ENCODE data around the gene CAP2.

Gene CAP2

GRCh38 chr6:17503051-17503450 lies 109.7 kb downstream of the CAP2 start:
- H3K27me3 ChIP-seq (replicated peaks; ENCODE audit: control insufficient read depth, insufficient read depth, low read length) = no peaks in the 10 kb centered on the region
- no peak for TF ChIP-seq CTCF (IDR thresholded peaks at IDR 0.05; ENCODE audit: insufficient read depth, low read length, poor library complexity, severe bottlenecking)

GRCh38 chr6:17504005-17504404 lies 110.6 kb downstream of the CAP2 start:
- TF ChIP-seq CTCF (IDR thresholded peaks at IDR 0.05; ENCODE audit: insufficient read depth, low read length, poor library complexity, severe bottlenecking) = no peak
- Histone ChIP-seq H3K36me3 (ENCODE audit: control insufficient read depth, insufficient read depth, low read length) (no peaks in the 10 kb centered on the region), H3K27me3 (replicated peaks; ENCODE audit: control insufficient read depth, insufficient read depth, low read length) (no peaks in the 10 kb centered on the region), H3K4me3 (replicated peaks; ENCODE audit: low read depth, low read length) (no peak overlapping the region)
- DNase-seq (ENCODE audit: extremely low read depth, insufficient read length) = no peak

More at GRCh38 chr6:17503051-17503450, 109.7 kb downstream of the CAP2 start:
- Histone ChIP-seq H3K36me3 (ENCODE audit: control insufficient read depth, insufficient read depth, low read length) (no peaks in the 10 kb centered on the region), H3K4me3 (replicated peaks; ENCODE audit: low read depth, low read length) (no peak overlapping the region)
- no peak for DNase-seq (ENCODE audit: extremely low read depth, insufficient read length)

- H3K36me3 ChIP-seq (ENCODE audit: control insufficient read depth, insufficient read depth, low read length) = no peaks in the 10 kb centered on the region
- TF ChIP-seq CTCF (IDR thresholded peaks at IDR 0.05; ENCODE audit: insufficient read depth, low read length, poor library complexity, severe bottlenecking) = peak; percentile 29
- H3K27me3 ChIP-seq (replicated peaks; ENCODE audit: control insufficient read depth, insufficient read depth, low read length) = no peaks in the 10 kb centered on the region
- no peak for DNase-seq (ENCODE audit: extremely low read depth, insufficient read length)
- no peak overlapping the region for H3K4me3 ChIP-seq (replicated peaks; ENCODE audit: low read depth, low read length)
These were observed 111.7 kb downstream of the CAP2 start for GRCh38 chr6:17505062-17505476.

- Histone ChIP-seq H3K36me3 (ENCODE audit: control insufficient read depth, insufficient read depth, low read length) (no peaks in the 10 kb centered on the region), H3K4me3 (replicated peaks; ENCODE audit: low read depth, low read length) (no peak overlapping the region), H3K27me3 (replicated peaks; ENCODE audit: control insufficient read depth, insufficient read depth, low read length) (no peaks in the 10 kb centered on the region; the same call in 1 of the 2 replicates)
- no peak for TF ChIP-seq CTCF (IDR thresholded peaks at IDR 0.05; ENCODE audit: insufficient read depth, low read length, poor library complexity, severe bottlenecking)
- DNase-seq (ENCODE audit: extremely low read depth, insufficient read length) = no peak
These were observed 112.4 kb downstream of the CAP2 start for GRCh38 chr6:17505767-17506280.

DNA sequence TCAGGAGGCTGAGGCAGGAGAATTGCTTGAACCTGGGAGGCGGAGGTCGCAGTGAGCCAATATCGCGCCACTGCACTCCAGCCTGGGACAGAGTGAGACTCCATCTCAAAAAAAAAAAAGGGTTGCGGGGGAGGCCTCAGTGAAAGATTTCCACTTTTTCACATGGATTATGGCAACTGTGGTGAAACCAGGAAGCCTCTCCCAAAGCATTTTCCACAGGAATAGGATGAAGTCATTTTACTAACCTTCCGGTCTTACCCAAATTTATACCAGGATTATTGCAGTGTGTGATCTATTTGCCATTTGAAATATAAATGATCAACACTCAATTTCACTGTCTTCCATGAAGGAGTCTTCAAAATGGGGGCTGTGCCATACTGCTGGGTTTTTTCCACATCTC lies 113.1 kb downstream of the CAP2 start:
- TF ChIP-seq CTCF (IDR thresholded peaks at IDR 0.05; ENCODE audit: insufficient read depth, low read length, poor library complexity, severe bottlenecking) = no peak
- Histone ChIP-seq H3K36me3 (ENCODE audit: control insufficient read depth, insufficient read depth, low read length) (no peaks in the 10 kb centered on the region), H3K4me3 (replicated peaks; ENCODE audit: low read depth, low read length) (no peak overlapping the region), H3K27me3 (replicated peaks; ENCODE audit: control insufficient read depth, insufficient read depth, low read length) (no peaks in the 10 kb centered on the region; the same call in 1 of the 2 replicates)
- DNase-seq (ENCODE audit: extremely low read depth, insufficient read length) = no peak

GRCh38 chr6:17506962-17507361 lies 113.6 kb downstream of the CAP2 start:
- no peak overlapping the region for H3K4me3 ChIP-seq (replicated peaks; ENCODE audit: low read depth, low read length)
- DNase-seq (ENCODE audit: extremely low read depth, insufficient read length) = no peak
- no peak for TF ChIP-seq CTCF (IDR thresholded peaks at IDR 0.05; ENCODE audit: insufficient read depth, low read length, poor library complexity, severe bottlenecking)
- H3K36me3 ChIP-seq (ENCODE audit: control insufficient read depth, insufficient read depth, low read length) = no peaks in the 10 kb centered on the region
- H3K27me3 ChIP-seq (replicated peaks; ENCODE audit: control insufficient read depth, insufficient read depth, low read length) = no peaks in the 10 kb centered on the region; the same call in 1 of the 2 replicates
